Measurements from ENCODE around the gene SP7. TPM values are rescaled to one million over a fixed set of nuclear protein-coding genes. Genes with fewer than 3 reads are reported as not detected.

The SP7 gene
- total RNA-seq, 4 donors from 2014 or later = not detected

- no peaks in the 10 kb centered on the region for H3K27me3 ChIP-seq
- intact Hi-C loops (cut with DNase I) = no loop called here
Observed at GRCh38 chr12:53346491-53346890, 10.3 kb upstream of the SP7 start.

GRCh38 chr12:53345486-53346188, 9.5 kb upstream of the SP7 start:
- TF ChIP-seq POLR2A (IDR thresholded peaks at IDR 0.05; ENCODE audit: low read depth) = no peak
- TF ChIP-seq EP300 (IDR thresholded peaks at IDR 0.05) = no peak
- TF ChIP-seq POLR2AphosphoS5 (IDR thresholded peaks at IDR 0.05) = no peak
- TF ChIP-seq CTCF (IDR thresholded peaks at IDR 0.05) = no peak
- no peaks in the 10 kb centered on the region for H3K27me3 ChIP-seq
- intact Hi-C loops (cut with DNase I) = loop anchor here (2.0 kb wide), 1 partner anchor 19 kb away; no protein-coding TSS in a partner anchor
- 37% methylated on average over 7 of the region's 10 CpGs for WGBS
- peaks cover 11 to 23% (median 18%) of the 10 kb centered on the region in 4 donors for H3K4me1 ChIP-seq
- peak overlapping the region; percentile 79 to 93 (median 84) for H3K27ac ChIP-seq (replicated peaks in 1 of 4)
- H3K9me3 ChIP-seq = no peaks in the 10 kb centered on the region
- peak overlapping the region; percentile 60 to 86 (median 78) for H3K4me3 ChIP-seq
- H3K36me3 ChIP-seq = no peaks in the 10 kb centered on the region
- DNase-seq (ENCODE audit: extremely low spot score) = no peak

More at GRCh38 chr12:53346491-53346890, 10.3 kb upstream of the SP7 start:
- Histone ChIP-seq H3K36me3 (no peaks in the 10 kb centered on the region), H3K27ac (replicated peaks in 1 of 4) (peak overlapping the region in 3 of 4 donors; percentile 79 to 86 (median 83)), H3K9me3 (no peaks in the 10 kb centered on the region), H3K4me1 (peaks cover 11 to 23% (median 18%) of the 10 kb centered on the region in 4 donors), H3K4me3 (no peak overlapping the region)
- no peak for DNase-seq (ENCODE audit: extremely low spot score)
- TF ChIP-seq EP300 (IDR thresholded peaks at IDR 0.05) (no peak), POLR2AphosphoS5 (IDR thresholded peaks at IDR 0.05) (no peak), CTCF (IDR thresholded peaks at IDR 0.05) (no peak), POLR2A (IDR thresholded peaks at IDR 0.05; ENCODE audit: low read depth) (no peak)
- 100% methylated on average over 1 of the region's 1 CpG for WGBS

GRCh38 chr12:53344824-53345485, 8.8 kb upstream of the SP7 start:
- H3K4me3 ChIP-seq = peak overlapping the region; percentile 60 to 86 (median 78)
- peak overlapping the region; percentile 79 to 93 (median 84) for H3K27ac ChIP-seq (replicated peaks in 1 of 4)
- no peaks in the 10 kb centered on the region for H3K27me3 ChIP-seq
- TF ChIP-seq POLR2A (IDR thresholded peaks at IDR 0.05; ENCODE audit: low read depth) = no peak
- peak; percentile 78 to 84 (median 82) for TF ChIP-seq CTCF (IDR thresholded peaks at IDR 0.05)
- no peak for TF ChIP-seq EP300 (IDR thresholded peaks at IDR 0.05)
- peak; percentile 36 to 71 for TF ChIP-seq POLR2AphosphoS5 (IDR thresholded peaks at IDR 0.05)
- intact Hi-C loops (cut with DNase I) = loop anchor here (2.0 kb wide), 1 partner anchor 18 kb away; no protein-coding TSS in a partner anchor
- 1% methylated on average over 29 of the region's 50 CpGs for WGBS
- H3K36me3 ChIP-seq = no peaks in the 10 kb centered on the region
- H3K4me1 ChIP-seq = peaks cover 11 to 23% (median 18%) of the 10 kb centered on the region in 4 donors
- no peaks in the 10 kb centered on the region for H3K9me3 ChIP-seq
- peak; percentile 93 for DNase-seq (ENCODE audit: extremely low spot score)

GRCh38 chr12:53344487-53344823, 8.3 kb upstream of the SP7 start:
- H3K27me3 ChIP-seq = no peaks in the 10 kb centered on the region
- peak overlapping the region; percentile 79 to 93 (median 84) for H3K27ac ChIP-seq (replicated peaks in 1 of 4)
- 10% methylated on average over 2 of the region's 19 CpGs for WGBS
- no peaks in the 10 kb centered on the region for H3K36me3 ChIP-seq
- peaks cover 11 to 23% (median 18%) of the 10 kb centered on the region in 4 donors for H3K4me1 ChIP-seq
- peak overlapping the region; percentile 60 to 86 (median 78) for H3K4me3 ChIP-seq
- TF ChIP-seq POLR2A (IDR thresholded peaks at IDR 0.05; ENCODE audit: low read depth) (no peak), CTCF (IDR thresholded peaks at IDR 0.05) (no peak), EP300 (IDR thresholded peaks at IDR 0.05) (no peak), POLR2AphosphoS5 (IDR thresholded peaks at IDR 0.05) (no peak)
- no peaks in the 10 kb centered on the region for H3K9me3 ChIP-seq
- no peak for DNase-seq (ENCODE audit: extremely low spot score)
- intact Hi-C loops (cut with DNase I) = loop anchor here (2.0 kb wide), 1 partner anchor 18 kb away; no protein-coding TSS in a partner anchor

Data from esophagus muscularis mucosa (tissue), 4 donors.